Muscle of leg (tissue), 11 donors: Measurements from ENCODE around the gene APOA4. TPM values are rescaled to one million over a fixed set of nuclear protein-coding genes. Genes with fewer than 3 reads are reported as not detected.

Experiments
- DNase-seq: peaks from one replicate; pipeline ENCODE4 v3.0.0; 2013
- H3K27ac ChIP-seq: one replicate; pipeline ENCODE4 v1.5.1; 2013; ENCODE audit warnings: mild to moderate bottlenecking, low read length, control low read depth
- H3K27me3 ChIP-seq: one replicate; pipeline ENCODE4 v1.6.1; 2013; ENCODE audit warnings: low read length; ENCODE audit not compliant: control insufficient read depth, insufficient read depth
- H3K36me3 ChIP-seq: one replicate; pipeline ENCODE4 v1.6.1; 2013; ENCODE audit warnings: low read length; ENCODE audit not compliant: control insufficient read depth, insufficient read depth
- H3K4me1 ChIP-seq: one replicate; pipeline ENCODE4 v1.6.1; 2013; ENCODE audit warnings: low read length; ENCODE audit not compliant: control insufficient read depth, insufficient read depth
- H3K4me3 ChIP-seq: one replicate; pipeline ENCODE4 v1.5.1; 2013; ENCODE audit warnings: low read length, control low read depth
- H3K9me3 ChIP-seq: replicated peaks from 2 replicates; pipeline ENCODE4 v1.6.1; 2013; ENCODE audit warnings: low read depth, low read length; ENCODE audit not compliant: control insufficient read depth
- WGBS: methylation state at CpG from one replicate; pipeline ENCODE4 v1.1.5; 2013; ENCODE audit warnings: missing lambda C conversion rate; ENCODE audit not compliant: insufficient coverage; 5-methylcytosine and 5-hydroxymethylcytosine counted together
- polyA plus RNA-seq, 8 donors: library from polyadenylated mRNA; unstranded; fragments of 120-200 nt; gene quantifications; one replicate each; pipeline versions ENCODE4 v1.2.1 to v1.2.3, GENCODE V29; 2013; ENCODE audit warnings: inconsistent platforms in 1 of 8, low replicate concordance in 1 of 8; ENCODE audit not compliant: insufficient read length in 8 of 8, insufficient read depth in 1 of 8
- total RNA-seq: library from RNA; stranded (reverse); fragments of 120-200 nt; gene quantifications from one replicate; pipeline ENCODE4 v1.2.4, GENCODE V29; 2013

Gene APOA4
- total and polyA plus RNA-seq, 9 donors: 0.23 to 178 (median 17.1) TPM; not detected in 5

GRCh38 chr11:116862185-116862584, 39.1 kb upstream of the APOA4 start:
- no peaks in the 10 kb centered on the region for H3K27me3 ChIP-seq
- no peak overlapping the region for H3K4me3 ChIP-seq
- H3K27ac ChIP-seq: no peak overlapping the region
- no peaks in the 10 kb centered on the region for H3K4me1 ChIP-seq
- no peaks in the 10 kb centered on the region for H3K9me3 ChIP-seq
- WGBS: no CpG with 5 or more reads among the region's 3 CpGs
- peaks cover 74% of the 10 kb centered on the region for H3K36me3 ChIP-seq
- no peak for DNase-seq

- no peak overlapping the region for H3K27ac ChIP-seq
- DNase-seq: no peak
- H3K9me3 ChIP-seq: no peaks in the 10 kb centered on the region
- H3K36me3 ChIP-seq: peaks cover 71% of the 10 kb centered on the region
- no peaks in the 10 kb centered on the region for H3K4me1 ChIP-seq
- WGBS: no CpG with 5 or more reads among the region's 1 CpG
- no peak overlapping the region for H3K4me3 ChIP-seq
- no peaks in the 10 kb centered on the region for H3K27me3 ChIP-seq
These were observed 38.4 kb upstream of the APOA4 start for GRCh38 chr11:116861539-116861938.

DNA sequence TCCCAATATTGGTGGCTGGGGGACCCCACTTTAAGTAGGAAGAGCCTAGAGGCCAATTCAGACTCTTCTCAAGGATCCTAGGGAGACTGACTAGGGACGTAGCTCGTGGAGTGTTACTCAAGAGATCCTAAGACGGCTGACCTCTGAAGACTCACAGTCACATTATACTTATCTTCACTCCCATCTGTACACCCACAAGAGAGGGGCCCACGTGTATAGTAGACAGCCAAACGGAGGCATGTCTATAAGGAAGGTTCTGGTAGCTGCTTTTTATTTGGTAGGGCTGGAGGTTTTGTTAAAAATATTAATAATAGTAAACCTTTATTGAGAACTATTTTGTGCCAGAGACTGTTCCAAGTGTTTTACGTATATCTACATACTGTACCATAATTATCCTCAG, 37.2 kb upstream of the APOA4 start:
- WGBS: 100% methylated on average over 2 of the region's 6 CpGs
- Histone ChIP-seq H3K36me3 (peaks cover 66% of the 10 kb centered on the region), H3K4me1 (no peaks in the 10 kb centered on the region), H3K27ac (no peak overlapping the region), H3K9me3 (no peaks in the 10 kb centered on the region), H3K4me3 (no peak overlapping the region), H3K27me3 (no peaks in the 10 kb centered on the region)
- no peak for DNase-seq

- DNase-seq: no peak
- Histone ChIP-seq H3K9me3 (no peaks in the 10 kb centered on the region), H3K27me3 (no peaks in the 10 kb centered on the region), H3K36me3 (peaks cover 65% of the 10 kb centered on the region), H3K27ac (no peak overlapping the region), H3K4me1 (no peaks in the 10 kb centered on the region), H3K4me3 (no peak overlapping the region)
- 96% methylated on average over 8 of the region's 8 CpGs for WGBS
These were observed 36.1 kb upstream of the APOA4 start for GRCh38 chr11:116859175-116859574.

DNA sequence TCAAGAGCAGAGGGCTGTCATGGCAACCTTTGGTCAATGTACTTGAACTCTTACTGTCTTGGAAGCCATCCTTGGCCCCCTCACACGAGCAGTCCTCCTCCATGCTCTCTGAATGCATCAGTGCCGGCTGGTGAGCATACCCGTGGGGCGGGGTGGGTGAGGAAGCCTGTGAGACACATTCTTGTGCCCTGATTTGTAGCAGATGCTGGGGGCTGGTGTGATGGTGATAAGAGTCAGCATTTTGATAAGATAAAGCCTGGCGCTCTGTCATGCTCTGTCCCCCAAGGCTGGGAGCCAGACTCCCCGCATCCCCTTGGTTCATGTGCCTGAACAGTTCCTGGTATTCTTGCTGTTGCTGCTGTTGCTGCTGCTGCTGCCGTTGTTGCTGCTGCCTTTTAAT, 34.8 kb upstream of the APOA4 start:
- no peaks in the 10 kb centered on the region for H3K4me1 ChIP-seq
- H3K27me3 ChIP-seq: no peaks in the 10 kb centered on the region
- H3K36me3 ChIP-seq: peaks cover 62% of the 10 kb centered on the region
- no peak overlapping the region for H3K27ac ChIP-seq
- no peaks in the 10 kb centered on the region for H3K9me3 ChIP-seq
- 97% methylated on average over 6 of the region's 7 CpGs for WGBS
- no peak for DNase-seq
- no peak overlapping the region for H3K4me3 ChIP-seq

DNA sequence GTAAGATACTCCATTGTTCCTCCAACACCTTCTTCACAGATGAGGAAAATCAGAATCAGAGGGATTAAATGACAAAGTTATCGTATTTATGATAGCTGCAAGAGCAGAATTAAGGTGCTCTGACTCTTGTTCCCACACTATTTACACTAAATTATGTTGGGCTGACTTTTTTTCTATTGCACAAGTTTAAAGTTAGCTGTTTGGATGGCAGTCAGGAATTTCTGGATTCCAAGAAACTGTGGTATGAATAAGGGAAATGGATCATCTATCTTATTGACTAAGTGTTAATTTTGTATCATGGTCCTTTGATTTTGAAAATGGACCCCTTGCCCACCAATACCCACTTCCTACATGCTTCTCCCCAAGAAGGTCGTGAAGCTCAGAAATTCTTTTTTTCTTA, 34.2 kb upstream of the APOA4 start:
- no peaks in the 10 kb centered on the region for H3K9me3 ChIP-seq
- H3K4me3 ChIP-seq: no peak overlapping the region
- H3K36me3 ChIP-seq: peaks cover 57% of the 10 kb centered on the region
- H3K27me3 ChIP-seq: no peaks in the 10 kb centered on the region
- H3K27ac ChIP-seq: no peak overlapping the region
- no peak for DNase-seq
- peaks cover 3% of the 10 kb centered on the region for H3K4me1 ChIP-seq
- WGBS: no CpG with 5 or more reads among the region's 2 CpGs

GRCh38 chr11:116856423-116856822, 33.3 kb upstream of the APOA4 start:
- Histone ChIP-seq H3K4me3 (no peak overlapping the region), H3K27me3 (no peaks in the 10 kb centered on the region), H3K27ac (no peak overlapping the region), H3K9me3 (no peaks in the 10 kb centered on the region), H3K36me3 (peaks cover 53% of the 10 kb centered on the region), H3K4me1 (peaks cover 9% of the 10 kb centered on the region)
- 90% methylated on average over 5 of the region's 5 CpGs for WGBS
- no peak for DNase-seq

DNA sequence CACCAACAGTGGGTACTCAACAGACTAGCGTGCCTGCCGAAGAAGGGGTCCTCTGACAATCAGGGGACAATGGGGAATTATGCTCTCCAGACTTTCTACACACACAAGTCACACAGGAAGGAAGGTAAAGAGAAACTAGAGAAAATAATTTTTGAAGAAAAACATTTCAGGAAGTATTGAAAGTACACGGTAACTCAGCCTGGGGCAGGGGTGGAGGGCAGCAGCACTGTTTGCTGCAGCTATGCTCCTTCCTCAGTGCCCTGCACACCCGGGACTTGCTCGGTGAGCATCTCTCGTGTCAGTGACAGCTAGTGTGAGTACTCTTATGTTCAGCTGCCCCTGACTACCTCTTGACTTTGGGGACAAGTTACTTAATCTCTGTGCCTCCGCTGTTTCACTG, 32.3 kb upstream of the APOA4 start:
- Histone ChIP-seq H3K4me1 (peaks cover 10% of the 10 kb centered on the region), H3K27ac (no peak overlapping the region), H3K4me3 (no peak overlapping the region), H3K36me3 (peaks cover 46% of the 10 kb centered on the region), H3K9me3 (no peaks in the 10 kb centered on the region), H3K27me3 (no peaks in the 10 kb centered on the region)
- DNase-seq: no peak
- 91% methylated on average over 1 of the region's 7 CpGs for WGBS

- Histone ChIP-seq H3K9me3 (no peaks in the 10 kb centered on the region), H3K27ac (no peak overlapping the region), H3K4me3 (no peak overlapping the region), H3K36me3 (peaks cover 47% of the 10 kb centered on the region), H3K27me3 (no peaks in the 10 kb centered on the region), H3K4me1 (peaks cover 10% of the 10 kb centered on the region)
- WGBS: 90% methylated on average over 4 of the region's 6 CpGs
- DNase-seq: no peak
These were observed 30.5 kb upstream of the APOA4 start for GRCh38 chr11:116853461-116854073.

GRCh38 chr11:116852261-116853031, 29.3 kb upstream of the APOA4 start:
- no peak overlapping the region for H3K4me3 ChIP-seq
- no peak overlapping the region for H3K27ac ChIP-seq
- H3K4me1 ChIP-seq: peaks cover 10% of the 10 kb centered on the region
- H3K9me3 ChIP-seq: no peaks in the 10 kb centered on the region
- WGBS: 83% methylated on average over 1 of the region's 5 CpGs
- no peaks in the 10 kb centered on the region for H3K27me3 ChIP-seq
- no peak for DNase-seq
- peaks cover 46% of the 10 kb centered on the region for H3K36me3 ChIP-seq
